Sigmoid colon (tissue), 7 donors: ENCODE results near the gene AIMP1. TPM values are rescaled to one million over a fixed set of nuclear protein-coding genes. Genes with fewer than 3 reads are reported as not detected.

Source experiments
- DNase-seq: peaks from one replicate; pipeline ENCODE4 v3.0.0-alpha.2; 2019
- H3K27ac ChIP-seq, 4 donors: fragments of 200-600 bp; sonication (generic); one replicate each; pipeline ENCODE4 v1.5.1; 2016 to 2019; ENCODE audit warnings: mild to moderate bottlenecking in 1 of 4
- H3K27me3 ChIP-seq, 3 donors: fragments of 200-600 bp; sonication (generic); one replicate each; pipeline ENCODE4 v1.5.1; 2019; ENCODE audit warnings: mild to moderate bottlenecking in 1 of 3
- H3K36me3 ChIP-seq, 4 donors: fragments of 200-600 bp; sonication (generic); one replicate each; pipeline ENCODE4 v1.5.1; 2016 to 2019
- H3K4me1 ChIP-seq, 4 donors: fragments of 200-600 bp; sonication (generic); one replicate each; pipeline ENCODE4 v1.5.1; 2017 to 2019
- H3K4me3 ChIP-seq, 4 donors: fragments of 200-600 bp; sonication (generic); one replicate each; pipeline ENCODE4 v1.5.1; 2017 to 2019; ENCODE audit warnings: mild to moderate bottlenecking in 2 of 4, moderate library complexity in 1 of 4
- H3K9me3 ChIP-seq, 4 donors: fragments of 200-600 bp in 3 of 4; sonication (generic) in 3 of 4; one replicate each; pipeline versions ENCODE4 v1.5.1 to v1.6.1; 2013 to 2019
- CTCF ChIP-seq, 4 experiments: fragments of 450-650 bp in 3 of 4; fragments of 200-600 bp in 1 of 4; IDR thresholded peaks; one replicate each; pipeline ENCODE4 v1.5.1; 2016 to 2019; ENCODE audit warnings: antibody characterized with exemption in 4 of 4, mild to moderate bottlenecking in 3 of 4, moderate library complexity in 2 of 4
- EP300 ChIP-seq, 4 donors: sonication (generic); formaldehyde crosslinking; IDR thresholded peaks; one replicate each; pipeline ENCODE4 v1.6.1; 2017; ENCODE audit warnings: antibody characterized with exemption in 4 of 4
- POLR2A ChIP-seq, 2 donors: fragments of 450-650 bp; IDR thresholded peaks; one replicate each; pipeline ENCODE4 v1.6.1; 2016; ENCODE audit warnings: antibody characterized with exemption in 2 of 2, mild to moderate bottlenecking in 2 of 2, moderate library complexity in 2 of 2
- POLR2AphosphoS5 ChIP-seq, 4 donors: sonication (generic); formaldehyde crosslinking; IDR thresholded peaks; one replicate each; pipeline ENCODE4 v1.6.1; 2017; ENCODE audit warnings: antibody characterized with exemption in 4 of 4
- WGBS, 2 donors: extraction: QIAGEN DNeasy Blood & Tissue Kit; methylation state at CpG; one replicate each; pipeline ENCODE4 v1.1.7; 2013; 5-methylcytosine and 5-hydroxymethylcytosine counted together
- intact Hi-C: fragments of 100-400 bp; cut with DNase I; formaldehyde crosslinking; loops from one replicate; pipeline ENCODE4 v1.15.1; 2023
- polyA plus RNA-seq, 3 donors: library from polyadenylated mRNA; stranded (reverse); fragments of 200-250 nt; gene quantifications; one replicate each; pipeline ENCODE4 v1.2.3, GENCODE V29; 2013
- total RNA-seq, 4 donors: library from RNA; depleted of rRNA; stranded (reverse); fragments of >200 nt; gene quantifications; one replicate each; pipeline ENCODE4 v1.1.0, GENCODE V29; 2016
- donor health status: healthy with polysubstance abuse.
- donor health status: Bipolar disorder and iron deficiency.
- donor health status: healthy.

Gene AIMP1
- total and polyA plus RNA-seq, 7 donors, result 24.4 to 36.0 (median 29.6) TPM

- intact Hi-C loops, result no loop called here
- TF ChIP-seq POLR2A (IDR thresholded peaks at IDR 0.05) (no peak), EP300 (IDR thresholded peaks at IDR 0.05) (no peak), CTCF (IDR thresholded peaks at IDR 0.05) (no peak), POLR2AphosphoS5 (IDR thresholded peaks at IDR 0.05) (no peak)
- no peaks in the 10 kb centered on the region for H3K27me3 ChIP-seq
- no peaks in the 10 kb centered on the region for H3K9me3 ChIP-seq
- H3K27ac ChIP-seq, result no peak overlapping the region
- no peaks in the 10 kb centered on the region for H3K4me1 ChIP-seq
- H3K4me3 ChIP-seq, result no peak overlapping the region
- DNase-seq, result no peak
- H3K36me3 ChIP-seq, result peaks cover 0 to 33% (median 5%) of the 10 kb centered on the region in 4 donors
Observed at GRCh38 chr4:106297245-106298035, 18.9 kb upstream of the AIMP1 start.

GRCh38 chr4:106299977-106300376, 16.4 kb upstream of the AIMP1 start:
- no peak overlapping the region for H3K27ac ChIP-seq
- no peak for TF ChIP-seq POLR2AphosphoS5 (IDR thresholded peaks at IDR 0.05)
- no peak for TF ChIP-seq POLR2A (IDR thresholded peaks at IDR 0.05)
- no peak for TF ChIP-seq EP300 (IDR thresholded peaks at IDR 0.05)
- no peak for TF ChIP-seq CTCF (IDR thresholded peaks at IDR 0.05)
- H3K27me3 ChIP-seq, result no peaks in the 10 kb centered on the region
- WGBS, 2 donors, result 90 to 92% methylated on average over 4 of the region's 4 CpGs
- no peaks in the 10 kb centered on the region for H3K9me3 ChIP-seq
- intact Hi-C loops, result no loop called here
- H3K4me3 ChIP-seq, result no peak overlapping the region
- H3K4me1 ChIP-seq, result no peaks in the 10 kb centered on the region
- H3K36me3 ChIP-seq, result peaks cover 0 to 12% (median 0%) of the 10 kb centered on the region in 4 donors
- no peak for DNase-seq

- no peak overlapping the region for H3K27ac ChIP-seq
Observed at GRCh38 chr4:106301393-106302061, 14.8 kb upstream of the AIMP1 start.

GRCh38 chr4:106302062-106302438, 14.3 kb upstream of the AIMP1 start:
- intact Hi-C loops, result no loop called here
- no peaks in the 10 kb centered on the region for H3K9me3 ChIP-seq
- H3K4me3 ChIP-seq, result no peak overlapping the region
- no peaks in the 10 kb centered on the region for H3K4me1 ChIP-seq
- H3K36me3 ChIP-seq, result peaks cover 0 to 11% (median 0%) of the 10 kb centered on the region in 4 donors
- 78 to 88% methylated on average over 4 of the region's 4 CpGs for WGBS, 2 donors
- H3K27ac ChIP-seq, result no peak overlapping the region
- no peak for DNase-seq
- TF ChIP-seq POLR2AphosphoS5 (IDR thresholded peaks at IDR 0.05), result no peak
- no peak for TF ChIP-seq POLR2A (IDR thresholded peaks at IDR 0.05)
- TF ChIP-seq EP300 (IDR thresholded peaks at IDR 0.05), result no peak
- no peak for TF ChIP-seq CTCF (IDR thresholded peaks at IDR 0.05)
- no peaks in the 10 kb centered on the region for H3K27me3 ChIP-seq

More at GRCh38 chr4:106301393-106302061, 14.8 kb upstream of the AIMP1 start:
- WGBS, 2 donors, result 87 to 91% methylated on average over 2 of the region's 2 CpGs
- H3K9me3 ChIP-seq, result no peaks in the 10 kb centered on the region
- TF ChIP-seq CTCF (IDR thresholded peaks at IDR 0.05), result no peak
- TF ChIP-seq POLR2AphosphoS5 (IDR thresholded peaks at IDR 0.05), result no peak
- TF ChIP-seq POLR2A (IDR thresholded peaks at IDR 0.05), result no peak
- no peak for TF ChIP-seq EP300 (IDR thresholded peaks at IDR 0.05)
- DNase-seq, result no peak
- intact Hi-C loops, result no loop called here
- no peaks in the 10 kb centered on the region for H3K4me1 ChIP-seq
- H3K36me3 ChIP-seq, result peaks cover 0 to 11% (median 0%) of the 10 kb centered on the region in 4 donors
- no peak overlapping the region for H3K4me3 ChIP-seq
- H3K27me3 ChIP-seq, result no peaks in the 10 kb centered on the region
